Fibroblast of lung (primary cell): ENCODE results near the gene NOP14. TPM values are rescaled to one million over a fixed set of nuclear protein-coding genes. Genes with fewer than 3 reads are reported as not detected.

ENCODE experiments used
- DNase-seq, 2 donors: peaks; one replicate each; pipeline versions ENCODE4 v3.0.0 to v3.0.0-alpha.2; 2010; ENCODE audit warnings: low read depth in 2 of 2
- H2AFZ ChIP-seq: 2 replicates; pipeline ENCODE4 v1.5.1; 2012; ENCODE audit warnings: low read length, control low read depth, inconsistent platforms
- H3K27ac ChIP-seq: 2 replicates; pipeline ENCODE4 v1.5.1; 2011; ENCODE audit warnings: low read length, control low read depth; ENCODE audit not compliant: insufficient read depth
- H3K27me3 ChIP-seq: 2 replicates; pipeline ENCODE4 v1.5.1; 2011; ENCODE audit warnings: mild to moderate bottlenecking, low read length; ENCODE audit not compliant: control insufficient read depth, insufficient read depth
- H3K36me3 ChIP-seq: 2 replicates; pipeline ENCODE4 v1.5.1; 2011; ENCODE audit warnings: low read length; ENCODE audit not compliant: control insufficient read depth, insufficient read depth
- H3K4me1 ChIP-seq: 2 replicates; pipeline ENCODE4 v1.5.1; 2011; ENCODE audit warnings: low read length; ENCODE audit not compliant: control insufficient read depth, insufficient read depth; ENCODE audit errors: extremely low read depth
- H3K4me2 ChIP-seq: 2 replicates; pipeline ENCODE4 v1.5.1; 2011; ENCODE audit warnings: low read length, control low read depth; ENCODE audit not compliant: insufficient read depth; ENCODE audit errors: extremely low read depth
- H3K4me3 ChIP-seq, 4 experiments: fragments of 200-600 bp in 1 of 4; sonication (generic) in 1 of 4; replicated peaks in 1 of 4; 2 replicates each; pipeline ENCODE4 v1.5.1; 2011 to 2016; ENCODE audit warnings: low read length in 4 of 4, low read depth in 3 of 4, mild to moderate bottlenecking in 3 of 4, control low read depth in 2 of 4, inconsistent platforms in 1 of 4, mixed read lengths in 1 of 4; ENCODE audit not compliant: insufficient read depth in 1 of 4; ENCODE audit errors: control extremely low read depth in 1 of 4
- H3K79me2 ChIP-seq: 2 replicates; pipeline ENCODE4 v1.5.1; 2012; ENCODE audit warnings: mild to moderate bottlenecking, low read length, inconsistent platforms; ENCODE audit not compliant: control insufficient read depth, insufficient read depth
- H3K9ac ChIP-seq: 2 replicates; pipeline ENCODE4 v1.5.1; 2011; ENCODE audit warnings: mild to moderate bottlenecking, low read length, control low read depth; ENCODE audit not compliant: insufficient read depth
- H3K9me3 ChIP-seq: 2 replicates; pipeline ENCODE4 v1.5.1; 2012; ENCODE audit warnings: low read depth, low read length; ENCODE audit not compliant: control insufficient read depth, insufficient read depth
- H4K20me1 ChIP-seq: 2 replicates; pipeline ENCODE4 v1.5.1; 2011; ENCODE audit warnings: low read length; ENCODE audit not compliant: control insufficient read depth, insufficient read depth; ENCODE audit errors: extremely low read depth
- CTCF ChIP-seq, 2 donors: IDR thresholded peaks in 1 of 2; conservative IDR thresholded peaks in 1 of 2; 1 replicate in 1 of 2; 2 replicates in 1 of 2; pipeline ENCODE4 v1.5.1; 2011 to 2012; ENCODE audit warnings: low read length in 2 of 2, control low read depth in 1 of 2, inconsistent platforms in 1 of 2, low read depth in 1 of 2, mild to moderate bottlenecking in 1 of 2
- EZH2 ChIP-seq: IDR thresholded peaks from 2 replicates; pipeline ENCODE4 v1.5.1; 2012; ENCODE audit warnings: low read length, control low read depth, mild to moderate bottlenecking; ENCODE audit errors: missing control alignments
- polyA plus RNA-seq, 2 donors: library from polyadenylated mRNA; depleted of rRNA in 1 of 2; stranded (reverse) in 1 of 2; unstranded in 1 of 2; fragments of >200 nt; gene quantifications; 2 replicates each; pipeline ENCODE4 v1.2.1, GENCODE V29; 2011 to 2012; ENCODE audit warnings: missing spikeins in 1 of 2
- total RNA-seq: library from RNA; depleted of rRNA; stranded (reverse); fragments of >200 nt; gene quantifications from 2 replicates; pipeline ENCODE4 v1.2.1, GENCODE V29; 2014

NOP14 gene
- total and polyA plus RNA-seq, 2 donors (not counting 1 experiment from before 2014, with no cell fraction given) = 13.1 to 16.7 TPM

- no peaks in the 10 kb centered on the region for H3K4me1 ChIP-seq
- no peak overlapping the region for H3K4me3 ChIP-seq
- H3K4me2 ChIP-seq = no peak overlapping the region
- no peaks in the 10 kb centered on the region for H3K27me3 ChIP-seq
- no peaks in the 10 kb centered on the region for H3K9me3 ChIP-seq
- no peak overlapping the region for H3K27ac ChIP-seq
- no peak overlapping the region for H3K9ac ChIP-seq
- no peaks in the 10 kb centered on the region for H3K79me2 ChIP-seq
- H3K36me3 ChIP-seq = peaks cover 14% of the 10 kb centered on the region
- DNase-seq = no peak
- no peaks in the 10 kb centered on the region for H4K20me1 ChIP-seq
- TF ChIP-seq EZH2 = no peak
- no peak for TF ChIP-seq CTCF (conservative IDR thresholded peaks at IDR 0.05 in 1 of 2, IDR thresholded peaks at IDR 0.05 in 1 of 2; ENCODE audit: low read depth in 1 of 2, low read length in 2 of 2)
- no peak overlapping the region for H2AFZ ChIP-seq
Observed at GRCh38 chr4:2905544-2905943, 57.7 kb downstream of the NOP14 start.

GRCh38 chr4:2902126-2902525 lies 61.1 kb downstream of the NOP14 start:
- no peak overlapping the region for H3K4me3 ChIP-seq
- no peak for TF ChIP-seq CTCF (conservative IDR thresholded peaks at IDR 0.05 in 1 of 2, IDR thresholded peaks at IDR 0.05 in 1 of 2; ENCODE audit: low read depth in 1 of 2, low read length in 2 of 2)
- no peak for TF ChIP-seq EZH2
- no peak overlapping the region for H2AFZ ChIP-seq
- no peaks in the 10 kb centered on the region for H3K27me3 ChIP-seq
- no peaks in the 10 kb centered on the region for H3K4me1 ChIP-seq
- H3K36me3 ChIP-seq = peaks cover 28% of the 10 kb centered on the region
- no peak for DNase-seq
- no peak overlapping the region for H3K27ac ChIP-seq
- no peak overlapping the region for H3K4me2 ChIP-seq
- no peaks in the 10 kb centered on the region for H3K79me2 ChIP-seq
- H4K20me1 ChIP-seq = no peaks in the 10 kb centered on the region
- H3K9ac ChIP-seq = no peak overlapping the region
- H3K9me3 ChIP-seq = no peaks in the 10 kb centered on the region

GRCh38 chr4:2901186-2901585 lies 62.0 kb downstream of the NOP14 start:
- Histone ChIP-seq H3K9ac (no peak overlapping the region), H3K4me3 (no peak overlapping the region), H3K79me2 (no peaks in the 10 kb centered on the region), H3K4me2 (no peak overlapping the region), H2AFZ (no peak overlapping the region), H3K9me3 (no peaks in the 10 kb centered on the region), H4K20me1 (no peaks in the 10 kb centered on the region), H3K27me3 (no peaks in the 10 kb centered on the region), H3K4me1 (no peaks in the 10 kb centered on the region), H3K36me3 (peaks cover 28% of the 10 kb centered on the region), H3K27ac (no peak overlapping the region)
- no peak for DNase-seq
- TF ChIP-seq EZH2 (no peak), CTCF (conservative IDR thresholded peaks at IDR 0.05 in 1 of 2, IDR thresholded peaks at IDR 0.05 in 1 of 2; ENCODE audit: low read depth in 1 of 2, low read length in 2 of 2) (no peak)
